Duodenal mucosa (tissue), 2 donors: ENCODE data around the gene LRP1.

ENCODE experiments used
- H3K27ac ChIP-seq: one replicate; pipeline ENCODE4 v1.7.0; 2013; ENCODE audit warnings: low read depth, low read length
- H3K27me3 ChIP-seq, 2 donors: one replicate each; pipeline ENCODE4 v1.7.0; 2013; ENCODE audit warnings: low read length in 2 of 2, control low read depth in 1 of 2; ENCODE audit not compliant: insufficient read depth in 2 of 2, control insufficient read depth in 1 of 2
- H3K36me3 ChIP-seq, 2 donors: one replicate each; pipeline ENCODE4 v1.7.0; 2013; ENCODE audit warnings: low read length in 2 of 2, control low read depth in 1 of 2; ENCODE audit not compliant: insufficient read depth in 2 of 2, control insufficient read depth in 1 of 2
- H3K4me1 ChIP-seq, 2 donors: one replicate each; pipeline ENCODE4 v1.7.0; 2013; ENCODE audit warnings: low read length in 2 of 2, control low read depth in 1 of 2; ENCODE audit not compliant: insufficient read depth in 2 of 2, control insufficient read depth in 1 of 2
- H3K4me3 ChIP-seq, 2 donors: one replicate each; pipeline ENCODE4 v1.7.0; 2013; ENCODE audit warnings: low read length in 2 of 2, low read depth in 1 of 2
- H3K9ac ChIP-seq, 2 donors: one replicate each; pipeline ENCODE4 v1.7.0; 2013; ENCODE audit warnings: low read length in 2 of 2, low read depth in 1 of 2
- H3K9me3 ChIP-seq, 2 donors: one replicate each; pipeline ENCODE4 v1.7.0; 2013; ENCODE audit warnings: low read length in 2 of 2, control low read depth in 1 of 2; ENCODE audit not compliant: control insufficient read depth in 1 of 2

The LRP1 gene

GRCh38 chr12:57146961-57147944 is 19.0 kb downstream of the LRP1 start, which contains the start of gene LRP1-AS:
Gene LRP1-AS (minus strand): TSS chr12:57147619.
- peak within 1 kb of the TSS; percentile 34 to 45 for H3K9ac ChIP-seq
- H3K9me3 ChIP-seq: no peaks in the 10 kb centered on the region
- H3K27me3 ChIP-seq: no peaks in the 10 kb centered on the region
- peak within 1 kb of the TSS; percentile 53 for H3K27ac ChIP-seq
- peaks cover 58 to 63% of the 10 kb centered on the region in 2 donors for H3K4me1 ChIP-seq
- peaks cover 23 to 42% of the 10 kb centered on the region in 2 donors for H3K36me3 ChIP-seq
- H3K4me3 ChIP-seq: peak within 1 kb of the TSS; percentile 44 to 50

DNA sequence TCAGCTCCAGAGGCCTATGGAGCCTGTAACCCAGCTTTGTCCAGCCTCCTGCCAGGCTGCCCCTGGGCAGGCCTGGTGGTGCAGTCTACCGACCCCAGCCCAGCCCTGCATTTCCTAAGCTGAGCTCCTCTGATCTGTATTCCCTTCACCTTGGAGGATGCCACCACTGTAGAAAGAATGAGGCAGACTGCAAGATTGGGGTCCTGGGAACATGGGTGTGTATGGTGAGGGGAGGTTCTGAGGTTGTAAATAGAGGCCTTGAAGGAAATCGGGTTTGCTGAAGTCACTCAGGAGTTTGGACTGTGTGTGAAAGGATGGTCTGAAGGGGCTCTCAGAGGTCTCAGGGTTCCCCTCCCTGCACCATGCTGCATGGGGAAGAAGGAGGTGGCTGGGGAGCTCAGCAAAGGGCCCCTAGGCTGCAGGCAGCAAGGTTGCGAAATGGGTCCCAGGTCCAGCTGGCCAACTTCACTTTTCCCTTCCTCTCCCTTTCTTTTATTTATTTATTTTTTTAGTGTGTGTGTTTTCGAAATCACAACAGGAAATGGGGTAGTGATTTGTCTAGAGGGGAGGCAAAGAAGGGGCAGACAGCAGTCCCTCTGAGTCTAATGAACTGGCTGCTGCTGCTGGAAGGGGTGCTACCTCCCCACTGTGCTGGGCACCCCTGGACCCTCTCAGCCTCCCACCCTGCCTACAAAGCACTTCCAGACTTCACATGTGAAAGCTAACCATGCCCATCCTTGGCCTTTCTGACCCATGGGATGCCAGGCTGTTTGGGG is 20.4 kb downstream of the LRP1 start:
- Histone ChIP-seq H3K27me3 (no peaks in the 10 kb centered on the region), H3K9ac (peak overlapping the region; percentile 40 to 45), H3K36me3 (peaks cover 16 to 32% of the 10 kb centered on the region in 2 donors), H3K9me3 (no peaks in the 10 kb centered on the region), H3K4me1 (peaks cover 63 to 71% of the 10 kb centered on the region in 2 donors), H3K27ac (peak overlapping the region; percentile 67), H3K4me3 (peak overlapping the region; percentile 3 to 32)

GRCh38 chr12:57149245-57149900 is 21.1 kb downstream of the LRP1 start:
- Histone ChIP-seq H3K9ac (peak overlapping the region; percentile 40 to 45), H3K27me3 (no peaks in the 10 kb centered on the region), H3K27ac (peak overlapping the region; percentile 67), H3K4me3 (peak overlapping the region; percentile 3 to 25), H3K4me1 (peaks cover 65 to 71% of the 10 kb centered on the region in 2 donors), H3K9me3 (no peaks in the 10 kb centered on the region), H3K36me3 (peaks cover 13 to 34% of the 10 kb centered on the region in 2 donors)

DNA sequence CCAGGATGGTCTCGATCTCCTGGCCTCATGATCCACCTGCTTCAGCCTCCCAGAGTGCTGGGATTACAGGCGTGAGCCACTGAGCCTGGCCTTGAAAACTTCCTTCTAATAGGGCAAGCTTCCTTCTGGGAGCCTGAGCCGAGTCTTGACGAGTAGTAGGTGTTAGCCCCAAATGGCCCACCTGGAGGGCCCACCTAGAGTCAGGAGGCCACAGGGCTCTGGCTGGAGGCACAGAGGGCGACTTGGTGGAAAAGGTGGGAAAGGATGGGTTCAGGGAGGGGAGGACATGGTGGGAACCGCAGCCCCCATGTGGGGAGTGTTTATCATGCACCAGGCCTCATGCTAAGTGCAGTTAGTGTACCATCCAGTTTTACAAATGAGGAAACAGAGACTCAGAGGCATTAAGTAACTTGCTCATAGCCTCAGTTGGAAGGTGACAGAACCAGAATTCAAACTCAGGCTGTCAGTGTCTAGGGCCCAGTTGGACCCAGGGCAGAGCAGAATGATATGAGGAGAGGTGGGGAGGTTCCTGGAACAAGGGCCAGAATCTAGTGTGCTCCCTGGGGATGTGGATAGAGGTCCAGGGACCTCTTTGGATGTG is 22.2 kb downstream of the LRP1 start:
- Histone ChIP-seq H3K36me3 (peaks cover 19 to 34% of the 10 kb centered on the region in 2 donors), H3K9ac (no peak overlapping the region)

GRCh38 chr12:57151741-57152630 is 23.7 kb downstream of the LRP1 start:
- Histone ChIP-seq H3K4me1 (peaks cover 53% of the 10 kb centered on the region in 2 donors), H3K9ac (no peak overlapping the region), H3K4me3 (no peak overlapping the region), H3K9me3 (no peaks in the 10 kb centered on the region), H3K27me3 (no peaks in the 10 kb centered on the region), H3K27ac (peak overlapping the region; percentile 54), H3K36me3 (peaks cover 18 to 45% of the 10 kb centered on the region in 2 donors)

More for the DNA sequence above, 22.2 kb downstream of the LRP1 start:
- Histone ChIP-seq H3K9me3 (no peaks in the 10 kb centered on the region), H3K4me3 (no peak overlapping the region), H3K27me3 (no peaks in the 10 kb centered on the region), H3K4me1 (peaks cover 67% of the 10 kb centered on the region in 2 donors), H3K27ac (no peak overlapping the region)

DNA sequence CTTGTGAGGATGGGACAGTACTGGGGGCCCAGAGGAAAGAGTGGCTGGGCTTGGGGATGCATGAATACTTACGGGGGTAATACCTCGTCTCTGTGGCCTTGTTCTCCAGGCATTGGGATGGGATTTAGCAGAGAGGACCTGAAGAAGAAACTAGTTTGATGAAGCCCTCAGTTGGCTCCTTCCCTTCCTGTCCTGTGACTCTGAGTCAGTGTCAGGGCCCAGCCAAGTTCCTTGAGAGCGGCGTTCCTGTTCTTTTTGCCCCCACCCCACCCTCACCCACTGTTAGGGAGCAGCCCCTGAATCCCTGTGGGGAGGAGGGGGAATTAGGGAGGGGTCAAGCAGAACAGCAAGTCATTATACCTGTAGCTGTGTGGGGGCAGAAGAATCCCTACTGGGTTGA is 24.4 kb downstream of the LRP1 start:
- H3K9ac ChIP-seq: no peak overlapping the region
- H3K4me1 ChIP-seq: peaks cover 46% of the 10 kb centered on the region in 2 donors
- H3K9me3 ChIP-seq: no peaks in the 10 kb centered on the region
- H3K4me3 ChIP-seq: no peak overlapping the region
- peaks cover 20 to 52% of the 10 kb centered on the region in 2 donors for H3K36me3 ChIP-seq
- H3K27ac ChIP-seq: peak overlapping the region; percentile 54
- H3K27me3 ChIP-seq: no peaks in the 10 kb centered on the region

- Histone ChIP-seq H3K9ac (no peak overlapping the region), H3K27ac (no peak overlapping the region), H3K9me3 (no peaks in the 10 kb centered on the region), H3K4me3 (no peak overlapping the region), H3K4me1 (peaks cover 38 to 39% of the 10 kb centered on the region in 2 donors), H3K36me3 (peaks cover 27 to 60% of the 10 kb centered on the region in 2 donors), H3K27me3 (no peaks in the 10 kb centered on the region)
Measured at GRCh38 chr12:57153415-57153997, 25.2 kb downstream of the LRP1 start.

DNA sequence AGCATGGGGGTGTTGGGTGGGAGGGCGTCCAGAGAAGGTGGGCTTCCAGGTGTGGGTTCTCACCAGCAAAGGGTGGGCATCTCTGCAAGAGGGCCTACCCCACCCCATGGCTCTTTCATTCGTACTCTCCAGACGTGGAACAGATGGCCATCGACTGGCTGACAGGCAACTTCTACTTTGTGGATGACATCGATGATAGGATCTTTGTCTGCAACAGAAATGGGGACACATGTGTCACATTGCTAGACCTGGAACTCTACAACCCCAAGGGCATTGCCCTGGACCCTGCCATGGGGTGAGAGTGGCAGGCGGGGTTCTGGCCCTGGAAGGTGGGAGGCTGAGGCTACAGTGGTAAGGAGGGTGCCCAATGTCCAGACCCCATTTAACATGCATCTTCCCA is 25.8 kb downstream of the LRP1 start:
- peaks cover 37 to 38% of the 10 kb centered on the region in 2 donors for H3K4me1 ChIP-seq
- peaks cover 27 to 66% of the 10 kb centered on the region in 2 donors for H3K36me3 ChIP-seq
- no peak overlapping the region for H3K27ac ChIP-seq

More for the DNA sequence above, 25.8 kb downstream of the LRP1 start:
- no peak overlapping the region for H3K4me3 ChIP-seq
- no peaks in the 10 kb centered on the region for H3K9me3 ChIP-seq
- H3K9ac ChIP-seq: no peak overlapping the region
- H3K27me3 ChIP-seq: no peaks in the 10 kb centered on the region
